Measurements from ENCODE around the gene GAMT.
"Not testable (repeated sequence)": the region's sequence is repeated elsewhere in the genome, so short reads cannot be mapped to it uniquely, and the experiment has no call there.

The GAMT gene

GRCh38 chr19:1401138-1401888 lies at the start of gene GAMT:
TSS of gene GAMT (minus strand) at chr19:1401542. CDS start at chr19:1401476, 66 bp downstream.
- peak; percentile 70 for DNase-seq

GRCh38 chr19:1449467-1450442 lies 48.4 kb upstream of the GAMT start, which contains the start of gene APC2:
TSS of gene APC2 (plus strand) at chr19:1450121. CDS start at chr19:1453002, 2,881 bp downstream.
- DNase-seq, result peak; percentile 87

- DNase-seq, result no peak
These were observed 46.6 kb upstream of the GAMT start for GRCh38 chr19:1447944-1448343.

- no peak for DNase-seq
These were observed 46.2 kb upstream of the GAMT start for GRCh38 chr19:1447504-1447903.

- peak; percentile 26 for DNase-seq
These were observed 45.6 kb upstream of the GAMT start for GRCh38 chr19:1446713-1447481.

GRCh38 chr19:1445932-1446712 lies 44.8 kb upstream of the GAMT start:
- peak; percentile 74 for DNase-seq

- peak; percentile 70 for DNase-seq
These were observed 44.0 kb upstream of the GAMT start for GRCh38 chr19:1445185-1445931.

- DNase-seq, result no peak
These were observed 40.5 kb upstream of the GAMT start for GRCh38 chr19:1441677-1442438.

GRCh38 chr19:1441022-1441426 lies 39.7 kb upstream of the GAMT start:
- no peak for DNase-seq

- no peak for DNase-seq
These were observed 39.1 kb upstream of the GAMT start for GRCh38 chr19:1440418-1440801.

GRCh38 chr19:1439525-1440417 lies 38.4 kb upstream of the GAMT start:
- DNase-seq, result not testable (repeated sequence)

GRCh38 chr19:1438933-1439354 lies 37.6 kb upstream of the GAMT start:
- DNase-seq, result no peak

- DNase-seq, result peak; percentile 92
These were observed 36.9 kb upstream of the GAMT start, which contains the start of gene RPS15 for GRCh38 chr19:1438035-1438932. TSS of gene RPS15 (plus strand) at chr19:1438396. CDS start at chr19:1438426, 30 bp downstream.

GRCh38 chr19:1437609-1438008 lies 36.3 kb upstream of the GAMT start:
- DNase-seq, result no peak

- DNase-seq, result no peak
These were observed 34.1 kb upstream of the GAMT start for GRCh38 chr19:1435378-1435989.

- DNase-seq, result no peak
These were observed 33.3 kb upstream of the GAMT start for GRCh38 chr19:1434577-1435060.

- DNase-seq, result no peak
These were observed 32.7 kb upstream of the GAMT start for GRCh38 chr19:1434040-1434366.

Measured in NCI-H82 (cell line).